ENCODE measurements around the gene SNX30. TPM values are rescaled to one million over a fixed set of nuclear protein-coding genes. Genes with fewer than 3 reads are reported as not detected.

SNX30 gene
- total RNA-seq, 1 experiment from 2014 or later: 32.5 TPM

DNA sequence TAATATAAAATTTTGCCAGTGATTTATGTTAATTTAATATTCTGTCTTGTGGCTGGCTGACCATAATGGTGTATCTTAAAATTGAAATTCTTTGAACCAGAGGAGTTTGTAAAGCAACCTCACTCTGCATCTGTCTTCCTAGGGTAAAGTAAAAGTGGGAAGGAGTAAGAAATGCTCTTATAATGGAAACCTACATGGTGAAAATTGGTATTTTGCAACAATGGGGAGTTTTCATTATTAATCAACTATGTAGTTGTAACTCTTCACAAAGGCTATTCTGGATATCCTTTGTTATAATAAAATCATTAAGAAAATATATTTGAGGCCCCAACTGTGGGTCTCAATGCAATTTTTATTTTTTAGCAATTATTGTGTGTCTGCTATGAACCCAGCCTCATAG, 44.2 kb downstream of the SNX30 start:
- Histone ChIP-seq H4K20me1 (ENCODE audit: insufficient read depth) (no peaks in the 10 kb centered on the region), H3K4me2 (no peak overlapping the region), H3K79me2 (ENCODE audit: low read depth) (no peaks in the 10 kb centered on the region), H3F3A (ENCODE audit: insufficient read depth, low read depth) (no peaks in the 10 kb centered on the region), H2AFZ (no peak overlapping the region), H3K36me3 (ENCODE audit: low read depth) (no peaks in the 10 kb centered on the region), H3K27ac (no peak overlapping the region), H3K9me3 (ENCODE audit: insufficient read depth, low read depth) (no peaks in the 10 kb centered on the region), H3K4me3 (no peak overlapping the region), H3K4me1 (replicated peaks; ENCODE audit: insufficient read depth) (no peaks in the 10 kb centered on the region), H3K9me2 (ENCODE audit: insufficient read depth) (no peaks in the 10 kb centered on the region), H3K27me3 (ENCODE audit: insufficient read depth, low read depth) (no peaks in the 10 kb centered on the region)
- CTCF ChIA-PET: no interaction called here
- POLR2A ChIA-PET (ENCODE audit: unreplicated experiment): no interaction called here
- no TSS peak for BruUV-seq (replicated peaks)
- no peak for DNase-seq
- TF ChIP-seq, protein P1, sequence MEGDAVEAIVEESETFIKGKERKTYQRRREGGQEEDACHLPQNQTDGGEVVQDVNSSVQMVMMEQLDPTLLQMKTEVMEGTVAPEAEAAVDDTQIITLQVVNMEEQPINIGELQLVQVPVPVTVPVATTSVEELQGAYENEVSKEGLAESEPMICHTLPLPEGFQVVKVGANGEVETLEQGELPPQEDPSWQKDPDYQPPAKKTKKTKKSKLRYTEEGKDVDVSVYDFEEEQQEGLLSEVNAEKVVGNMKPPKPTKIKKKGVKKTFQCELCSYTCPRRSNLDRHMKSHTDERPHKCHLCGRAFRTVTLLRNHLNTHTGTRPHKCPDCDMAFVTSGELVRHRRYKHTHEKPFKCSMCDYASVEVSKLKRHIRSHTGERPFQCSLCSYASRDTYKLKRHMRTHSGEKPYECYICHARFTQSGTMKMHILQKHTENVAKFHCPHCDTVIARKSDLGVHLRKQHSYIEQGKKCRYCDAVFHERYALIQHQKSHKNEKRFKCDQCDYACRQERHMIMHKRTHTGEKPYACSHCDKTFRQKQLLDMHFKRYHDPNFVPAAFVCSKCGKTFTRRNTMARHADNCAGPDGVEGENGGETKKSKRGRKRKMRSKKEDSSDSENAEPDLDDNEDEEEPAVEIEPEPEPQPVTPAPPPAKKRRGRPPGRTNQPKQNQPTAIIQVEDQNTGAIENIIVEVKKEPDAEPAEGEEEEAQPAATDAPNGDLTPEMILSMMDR (conservative IDR thresholded peaks at IDR 0.05): no peak
- TF ChIP-seq EZH2 (IDR thresholded peaks at IDR 0.05; ENCODE audit: low read depth): no peak
- intact Hi-C loops (cut with micrococcal nuclease; ENCODE audit: unreplicated experiment): loop anchor here (5.0 to 10.0 kb wide), 2 partner anchors 350 to 697 kb away; no protein-coding TSS in a partner anchor

DNA sequence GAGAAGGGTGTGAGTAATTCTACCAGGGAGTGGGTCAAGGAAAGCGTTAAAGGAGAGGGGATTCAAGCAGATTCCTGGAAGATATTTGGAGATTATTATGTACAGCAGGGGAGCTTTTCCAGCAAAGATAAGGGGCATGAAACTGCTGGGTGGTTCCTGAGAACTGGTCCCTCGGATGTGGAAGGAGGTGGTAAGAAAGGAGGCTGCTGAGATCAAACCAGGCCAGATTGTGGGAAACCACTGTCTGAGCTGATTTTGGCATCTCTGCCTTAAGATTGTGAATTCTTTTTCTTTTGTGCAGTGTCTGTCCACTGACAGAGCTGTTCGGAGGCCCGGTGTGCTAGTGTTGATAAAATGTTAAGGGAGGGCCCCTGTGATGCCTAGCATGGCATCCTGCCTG, 45.4 kb downstream of the SNX30 start:
- no peaks in the 10 kb centered on the region for H4K20me1 ChIP-seq (ENCODE audit: insufficient read depth)
- POLR2A ChIA-PET (ENCODE audit: unreplicated experiment): no interaction called here
- intact Hi-C loops (cut with micrococcal nuclease; ENCODE audit: unreplicated experiment): loop anchor here (10.0 kb wide), 1 partner anchor 351 kb away; no protein-coding TSS in a partner anchor

DNA sequence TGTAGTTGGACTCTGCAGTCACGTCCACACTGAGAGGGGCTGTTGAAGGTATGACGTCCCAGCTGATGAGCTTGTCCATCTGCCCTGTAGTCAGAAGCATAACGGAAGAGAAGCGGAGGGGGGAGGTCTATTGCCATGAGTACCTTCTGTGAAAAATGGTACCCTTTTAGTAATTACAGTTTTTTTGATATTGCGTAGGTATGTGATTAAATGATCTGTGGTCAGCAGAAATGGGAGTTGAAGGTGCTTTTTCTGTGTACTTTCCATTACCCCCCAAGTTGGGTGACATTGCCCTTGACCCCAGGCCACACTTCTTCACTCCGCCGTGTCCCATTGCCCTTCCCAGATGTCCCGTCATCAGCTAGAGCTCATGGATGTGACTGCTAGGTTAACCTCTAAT, 45.9 kb downstream of the SNX30 start:
- Histone ChIP-seq H3K79me2 (ENCODE audit: low read depth) (no peaks in the 10 kb centered on the region), H3K9me2 (ENCODE audit: insufficient read depth) (no peaks in the 10 kb centered on the region), H3K27ac (no peak overlapping the region), H3F3A (ENCODE audit: insufficient read depth, low read depth) (no peaks in the 10 kb centered on the region), H3K4me1 (replicated peaks; ENCODE audit: insufficient read depth) (no peaks in the 10 kb centered on the region), H3K36me3 (ENCODE audit: low read depth) (no peaks in the 10 kb centered on the region), H3K4me2 (no peak overlapping the region), H4K20me1 (ENCODE audit: insufficient read depth) (no peaks in the 10 kb centered on the region), H3K9me3 (ENCODE audit: insufficient read depth, low read depth) (no peaks in the 10 kb centered on the region), H3K27me3 (ENCODE audit: insufficient read depth, low read depth) (no peaks in the 10 kb centered on the region), H2AFZ (no peak overlapping the region), H3K4me3 (no peak overlapping the region)
- no TSS peak for BruUV-seq (replicated peaks)
- no peak for DNase-seq
- POLR2A ChIA-PET (ENCODE audit: unreplicated experiment): no interaction called here
- no peak for TF ChIP-seq EZH2 (IDR thresholded peaks at IDR 0.05; ENCODE audit: low read depth)
- TF ChIP-seq, protein P1 (conservative IDR thresholded peaks at IDR 0.05): no peak
- CTCF ChIA-PET: no interaction called here
- intact Hi-C loops (cut with micrococcal nuclease; ENCODE audit: unreplicated experiment): loop anchor here (10.0 kb wide), 1 partner anchor 352 kb away; no protein-coding TSS in a partner anchor

More for the DNA sequence above, 45.4 kb downstream of the SNX30 start:
- BruUV-seq (replicated peaks): no TSS peak
- Histone ChIP-seq H3K4me2 (no peak overlapping the region), H3K79me2 (ENCODE audit: low read depth) (no peaks in the 10 kb centered on the region), H3K27me3 (ENCODE audit: insufficient read depth, low read depth) (no peaks in the 10 kb centered on the region), H3K36me3 (ENCODE audit: low read depth) (no peaks in the 10 kb centered on the region), H2AFZ (no peak overlapping the region), H3K9me2 (ENCODE audit: insufficient read depth) (no peaks in the 10 kb centered on the region), H3K4me3 (no peak overlapping the region), H3K27ac (no peak overlapping the region), H3K9me3 (ENCODE audit: insufficient read depth, low read depth) (no peaks in the 10 kb centered on the region), H3F3A (ENCODE audit: insufficient read depth, low read depth) (no peaks in the 10 kb centered on the region), H3K4me1 (replicated peaks; ENCODE audit: insufficient read depth) (no peaks in the 10 kb centered on the region)
- TF ChIP-seq, protein P1 (conservative IDR thresholded peaks at IDR 0.05): no peak
- no peak for TF ChIP-seq EZH2 (IDR thresholded peaks at IDR 0.05; ENCODE audit: low read depth)
- CTCF ChIA-PET: no interaction called here
- no peak for DNase-seq
